Measurements from ENCODE around the gene COL5A3.
"Not testable (repeated sequence)": the region's sequence is repeated elsewhere in the genome, so short reads cannot be mapped to it uniquely, and the experiment has no call there.

Gene COL5A3

DNA sequence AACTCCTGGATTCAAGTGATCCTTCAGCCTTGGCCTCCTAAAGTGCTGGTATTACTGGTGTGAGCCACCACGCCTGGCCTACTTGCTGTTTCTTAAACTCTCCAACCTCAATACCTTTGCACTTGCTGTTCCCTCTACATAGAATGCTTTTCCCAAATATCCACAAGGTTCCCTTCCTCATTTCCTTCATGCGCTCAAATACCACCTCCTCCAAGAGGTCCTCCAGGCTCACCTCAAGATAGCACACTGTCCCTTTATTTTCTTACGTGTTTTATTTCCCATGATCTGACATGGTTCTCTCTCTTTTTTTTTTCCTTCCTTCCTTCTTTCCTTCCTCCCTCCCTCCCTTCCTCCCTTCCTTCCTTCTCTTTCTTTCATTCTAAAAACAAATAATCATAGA lies 16.4 kb upstream of the COL5A3 start:
- DNase-seq (ENCODE audit: insufficient read length) (no peak), FAIRE-seq (no peak)
- TF ChIP-seq TAF1 (IDR thresholded peaks at IDR 0.05; ENCODE audit: borderline replicate concordance, low read depth, low read length) = no peak
- TF ChIP-seq POLR2AphosphoS5 (IDR thresholded peaks at IDR 0.05; ENCODE audit: low read depth, low read length) = no peak
- TF ChIP-seq POLR2A (IDR thresholded peaks at IDR 0.05; ENCODE audit: low read depth, low read length) = no peak

DNA sequence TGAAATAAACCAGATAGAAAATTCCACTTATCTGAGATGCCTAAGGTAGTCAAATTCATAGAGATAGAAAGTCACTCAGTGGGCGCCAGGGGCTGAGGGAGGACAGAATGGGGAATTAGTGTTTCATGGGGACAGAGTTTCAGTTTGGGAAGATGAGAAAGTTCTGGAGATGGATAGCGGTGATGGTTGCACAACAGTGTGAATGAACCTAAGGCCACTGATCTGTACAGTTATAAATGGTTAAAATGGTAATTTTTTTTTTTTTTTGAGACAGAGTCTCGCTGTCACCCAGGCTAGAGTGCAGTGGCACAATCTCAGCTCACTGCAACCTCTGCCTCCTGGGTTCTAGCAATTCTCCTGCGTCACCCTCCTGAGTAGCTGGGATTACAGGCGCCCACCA lies 12.8 kb upstream of the COL5A3 start:
- DNase-seq (ENCODE audit: insufficient read length); FAIRE-seq: not testable (repeated sequence)

DNA sequence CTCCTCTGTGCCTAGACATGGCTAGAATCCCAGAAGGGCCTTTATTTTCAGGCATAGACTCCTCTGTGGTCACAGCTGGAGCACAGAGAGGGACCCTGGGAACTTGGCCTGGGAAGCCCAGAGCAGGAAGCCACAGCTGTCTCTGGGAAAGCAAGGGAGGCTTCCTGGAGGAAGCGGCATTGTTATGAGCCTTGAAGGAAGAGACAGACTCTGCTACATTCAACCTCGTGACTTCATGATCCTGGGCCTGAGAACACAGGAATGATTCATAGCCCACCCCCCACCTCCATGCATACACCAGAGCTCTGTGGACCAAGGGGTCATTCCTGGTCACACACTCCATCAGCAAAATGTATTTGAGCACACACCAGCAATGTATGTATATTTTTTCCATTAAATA lies 11.6 kb upstream of the COL5A3 start:
- DNase-seq (ENCODE audit: insufficient read length) (no peak), FAIRE-seq (no peak)
- no peak for TF ChIP-seq TAF1 (IDR thresholded peaks at IDR 0.05; ENCODE audit: borderline replicate concordance, low read depth, low read length)
- TF ChIP-seq POLR2A (IDR thresholded peaks at IDR 0.05; ENCODE audit: low read depth, low read length) = no peak
- no peak for TF ChIP-seq POLR2AphosphoS5 (IDR thresholded peaks at IDR 0.05; ENCODE audit: low read depth, low read length)

DNA sequence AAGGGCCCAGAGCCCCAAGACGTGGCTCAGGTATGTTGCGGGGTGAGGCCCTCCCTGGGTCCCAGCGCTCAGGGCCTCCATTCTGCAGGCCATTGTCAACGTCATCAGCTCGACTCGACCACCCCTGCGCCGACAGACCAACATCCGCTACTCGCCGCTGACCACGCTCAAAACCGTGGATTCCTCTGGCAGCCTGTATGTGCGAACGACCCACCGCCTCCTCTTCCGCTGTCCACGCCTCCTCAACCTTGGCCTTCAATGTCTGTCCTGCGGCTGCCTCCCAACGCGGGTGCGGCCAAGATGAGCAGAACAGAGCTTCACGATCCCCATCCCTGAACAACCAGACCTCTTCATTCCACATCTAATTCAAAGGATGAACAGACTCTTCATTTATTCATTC lies 11.1 kb upstream of the COL5A3 start:
- DNase-seq (ENCODE audit: insufficient read length) = no peak
- no peak for TF ChIP-seq POLR2A (IDR thresholded peaks at IDR 0.05; ENCODE audit: low read depth, low read length)
- TF ChIP-seq TAF1 (IDR thresholded peaks at IDR 0.05; ENCODE audit: borderline replicate concordance, low read depth, low read length) = no peak
- TF ChIP-seq POLR2AphosphoS5 (IDR thresholded peaks at IDR 0.05; ENCODE audit: low read depth, low read length) = no peak
- FAIRE-seq = no peak

DNA sequence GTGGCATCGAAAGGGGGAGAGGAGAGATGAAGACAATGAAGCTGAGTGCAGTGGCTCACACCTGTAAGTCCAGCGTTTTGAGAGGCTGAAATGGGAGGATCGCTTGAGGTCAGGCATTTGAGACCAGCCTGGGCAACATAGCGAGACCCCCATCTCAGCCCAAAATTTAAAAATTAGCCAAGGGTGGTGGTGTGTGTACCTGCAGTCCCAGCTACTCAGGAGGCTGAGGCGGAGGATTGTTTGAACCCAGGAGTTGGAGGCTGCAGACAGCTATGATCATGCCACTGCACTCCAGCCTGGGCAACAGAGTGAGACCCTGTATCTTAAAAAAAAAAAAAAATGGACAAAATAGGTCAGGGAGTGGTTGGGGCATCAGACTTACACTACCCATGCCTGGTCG lies 10.5 kb upstream of the COL5A3 start:
- FAIRE-seq = no peak
- no peak for TF ChIP-seq POLR2AphosphoS5 (IDR thresholded peaks at IDR 0.05; ENCODE audit: low read depth, low read length)
- TF ChIP-seq TAF1 (IDR thresholded peaks at IDR 0.05; ENCODE audit: borderline replicate concordance, low read depth, low read length) = no peak
- TF ChIP-seq POLR2A (IDR thresholded peaks at IDR 0.05; ENCODE audit: low read depth, low read length) = no peak
- DNase-seq (ENCODE audit: insufficient read length) = no peak

DNA sequence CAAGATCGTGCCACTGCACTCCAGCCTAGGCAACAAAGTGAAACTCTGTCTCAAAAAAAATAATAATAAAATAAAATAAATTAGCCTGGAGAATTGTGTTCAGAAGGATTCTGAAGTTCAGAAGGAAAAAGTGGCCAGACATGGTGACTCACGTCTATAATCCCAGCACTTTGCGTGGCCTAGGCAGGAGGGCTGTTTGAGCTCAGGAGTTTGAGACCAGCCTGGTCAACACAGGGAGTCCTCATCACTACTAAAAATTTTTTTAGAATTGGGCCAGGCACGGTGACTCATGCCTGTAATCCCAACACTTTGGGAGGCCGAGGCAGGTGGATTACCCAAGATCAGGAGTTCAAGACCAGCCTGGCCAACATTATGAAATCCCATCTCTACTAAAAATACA lies 8.9 kb upstream of the COL5A3 start:
- FAIRE-seq (no peak), DNase-seq (ENCODE audit: insufficient read length) (no peak)
- TF ChIP-seq POLR2A (IDR thresholded peaks at IDR 0.05; ENCODE audit: low read depth, low read length) (no peak), POLR2AphosphoS5 (IDR thresholded peaks at IDR 0.05; ENCODE audit: low read depth, low read length) (no peak), TAF1 (IDR thresholded peaks at IDR 0.05; ENCODE audit: borderline replicate concordance, low read depth, low read length) (no peak)

DNA sequence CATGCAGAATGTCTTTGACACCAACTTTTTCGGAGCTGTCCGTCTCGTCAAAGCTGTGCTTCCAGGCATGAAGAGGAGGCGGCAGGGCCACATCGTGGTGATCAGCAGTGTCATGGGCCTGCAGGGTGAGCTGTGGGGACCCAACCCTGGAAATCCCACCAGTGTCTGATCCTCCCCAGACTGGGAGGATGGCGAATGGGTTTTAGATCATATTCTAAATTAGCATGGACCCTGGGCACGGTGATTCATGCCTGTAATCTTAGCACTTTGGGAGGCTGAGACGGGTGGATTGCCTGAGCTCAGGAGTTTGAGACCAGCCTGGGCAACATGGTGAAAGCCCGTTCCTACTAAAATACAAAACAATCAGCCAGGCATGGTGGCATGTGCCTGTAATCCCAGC lies 8.5 kb upstream of the COL5A3 start:
- TF ChIP-seq TAF1 (IDR thresholded peaks at IDR 0.05; ENCODE audit: borderline replicate concordance, low read depth, low read length) (no peak), POLR2A (IDR thresholded peaks at IDR 0.05; ENCODE audit: low read depth, low read length) (no peak), POLR2AphosphoS5 (IDR thresholded peaks at IDR 0.05; ENCODE audit: low read depth, low read length) (no peak)
- FAIRE-seq = no peak

DNA sequence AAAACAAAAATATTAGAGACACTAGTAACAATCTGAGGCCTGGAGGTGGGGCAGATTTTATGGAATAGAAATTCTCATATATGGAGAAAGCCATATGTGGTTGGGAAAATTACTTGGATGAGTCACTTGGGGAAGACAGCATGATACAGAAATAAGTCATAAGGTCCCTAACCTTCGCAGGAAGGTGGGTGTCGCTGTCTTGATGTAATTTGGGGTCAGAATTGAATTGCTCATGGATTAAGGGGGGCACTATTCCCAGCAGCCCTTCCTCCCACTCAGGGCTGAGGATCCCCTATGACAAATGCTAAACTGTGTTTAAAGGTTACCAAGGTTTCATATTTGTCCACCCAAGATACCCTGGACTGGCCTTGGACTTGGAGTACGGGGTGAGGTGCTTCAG lies 8.0 kb upstream of the COL5A3 start:
- FAIRE-seq (no peak), DNase-seq (ENCODE audit: insufficient read length) (no peak)
- TF ChIP-seq TAF1 (IDR thresholded peaks at IDR 0.05; ENCODE audit: borderline replicate concordance, low read depth, low read length) = no peak
- no peak for TF ChIP-seq POLR2AphosphoS5 (IDR thresholded peaks at IDR 0.05; ENCODE audit: low read depth, low read length)
- TF ChIP-seq POLR2A (IDR thresholded peaks at IDR 0.05; ENCODE audit: low read depth, low read length) = no peak

More for the DNA sequence above, 8.5 kb upstream of the COL5A3 start:
- no peak for DNase-seq (ENCODE audit: insufficient read length)

DNA sequence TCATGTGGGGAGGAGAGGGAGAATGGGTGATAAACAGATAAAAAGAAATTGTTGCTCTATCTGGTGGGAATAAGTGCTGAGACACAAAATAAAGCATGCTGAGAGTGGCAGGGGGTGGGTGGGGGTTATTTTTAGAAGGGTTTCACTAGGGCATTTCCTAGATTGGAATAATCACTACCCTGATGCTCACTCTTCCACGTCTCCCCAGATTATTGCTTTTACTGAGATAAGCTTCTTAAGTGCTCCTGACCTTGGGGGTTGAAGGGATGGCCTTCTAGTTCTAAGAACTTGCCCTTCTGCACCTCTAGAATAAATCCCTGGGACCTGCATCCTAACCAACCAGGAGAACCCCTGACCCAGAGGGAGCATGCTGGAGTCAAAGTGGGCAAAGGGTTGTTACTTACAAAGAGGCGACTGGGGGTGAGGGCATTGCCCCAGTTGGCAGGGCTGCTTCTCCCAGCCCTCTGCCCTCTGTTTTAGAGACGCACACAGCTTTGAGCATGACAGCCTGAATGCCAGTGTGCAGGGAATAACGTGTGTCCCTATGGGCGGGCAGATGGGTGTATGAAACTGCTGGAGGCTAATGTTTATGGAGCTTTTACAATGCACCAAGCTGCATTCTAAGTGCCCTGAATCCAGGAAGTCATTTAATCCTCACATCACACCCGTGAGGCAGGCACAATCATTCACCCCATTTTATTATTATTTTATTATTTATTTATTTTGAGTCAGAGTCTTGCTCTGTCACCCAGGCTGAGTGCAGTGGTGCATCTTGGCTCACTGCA lies 3.7 kb upstream of the COL5A3 start:
- DNase-seq (ENCODE audit: insufficient read length) (no peak), FAIRE-seq (no peak)
- no peak for TF ChIP-seq TAF1 (IDR thresholded peaks at IDR 0.05; ENCODE audit: borderline replicate concordance, low read depth, low read length)
- no peak for TF ChIP-seq POLR2AphosphoS5 (IDR thresholded peaks at IDR 0.05; ENCODE audit: low read depth, low read length)
- TF ChIP-seq POLR2A (IDR thresholded peaks at IDR 0.05; ENCODE audit: low read depth, low read length) = no peak

DNA sequence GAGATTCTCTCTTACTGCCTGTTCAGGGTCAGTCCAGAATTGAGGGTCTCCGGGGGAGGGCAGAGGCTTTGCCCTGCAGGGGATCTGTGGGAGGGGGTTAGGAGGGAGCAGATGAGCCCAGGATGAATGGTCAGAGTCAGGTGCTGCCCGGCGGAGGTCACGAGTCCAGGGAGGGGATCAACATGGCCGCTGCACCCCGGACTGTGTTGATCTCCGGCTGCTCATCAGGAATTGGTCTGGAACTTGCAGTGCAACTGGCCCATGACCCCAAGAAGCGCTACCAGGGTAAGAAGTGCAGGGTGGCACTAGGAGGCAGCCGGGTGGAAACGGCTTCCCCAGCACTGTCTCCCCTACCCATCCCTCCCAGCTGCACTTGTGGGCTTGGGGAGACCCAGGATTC lies 3.0 kb upstream of the COL5A3 start, which contains the start of gene RDH8:
Gene RDH8, plus strand, starts transcription at position 168 of the 400 bp plus-strand sequence. Its CDS starts 15 bp downstream, at position 183.
- DNase-seq (ENCODE audit: insufficient read length) = no peak
- no peak for FAIRE-seq
- TF ChIP-seq POLR2AphosphoS5 (IDR thresholded peaks at IDR 0.05; ENCODE audit: low read depth, low read length) = no peak
- no peak for TF ChIP-seq POLR2A (IDR thresholded peaks at IDR 0.05; ENCODE audit: low read depth, low read length)
- no peak for TF ChIP-seq TAF1 (IDR thresholded peaks at IDR 0.05; ENCODE audit: borderline replicate concordance, low read depth, low read length)

DNA sequence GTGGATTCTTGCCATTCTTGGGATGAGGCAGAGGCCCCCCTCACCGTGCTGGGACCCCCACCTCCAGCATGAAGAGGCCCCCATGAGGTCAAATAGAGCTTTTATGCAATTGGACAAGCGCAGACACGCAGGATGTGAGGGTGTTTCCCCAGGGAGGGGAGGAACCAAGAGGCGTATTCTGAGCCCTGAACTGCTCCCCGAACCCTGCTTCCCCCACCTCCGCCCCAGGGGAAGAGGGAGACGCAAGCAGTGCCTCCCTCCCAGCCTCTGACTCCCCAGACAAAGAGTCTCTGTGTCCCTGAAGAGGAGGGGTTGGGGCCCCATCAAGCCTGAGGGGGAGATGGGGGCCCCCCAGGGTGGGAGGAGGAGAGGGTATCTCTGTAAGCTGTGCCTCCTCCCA lies 1.7 kb upstream of the COL5A3 start:
- FAIRE-seq (no peak), DNase-seq (ENCODE audit: insufficient read length) (no peak)
- no peak for TF ChIP-seq TAF1 (IDR thresholded peaks at IDR 0.05; ENCODE audit: borderline replicate concordance, low read depth, low read length)
- no peak for TF ChIP-seq POLR2A (IDR thresholded peaks at IDR 0.05; ENCODE audit: low read depth, low read length)
- no peak for TF ChIP-seq POLR2AphosphoS5 (IDR thresholded peaks at IDR 0.05; ENCODE audit: low read depth, low read length)

DNA sequence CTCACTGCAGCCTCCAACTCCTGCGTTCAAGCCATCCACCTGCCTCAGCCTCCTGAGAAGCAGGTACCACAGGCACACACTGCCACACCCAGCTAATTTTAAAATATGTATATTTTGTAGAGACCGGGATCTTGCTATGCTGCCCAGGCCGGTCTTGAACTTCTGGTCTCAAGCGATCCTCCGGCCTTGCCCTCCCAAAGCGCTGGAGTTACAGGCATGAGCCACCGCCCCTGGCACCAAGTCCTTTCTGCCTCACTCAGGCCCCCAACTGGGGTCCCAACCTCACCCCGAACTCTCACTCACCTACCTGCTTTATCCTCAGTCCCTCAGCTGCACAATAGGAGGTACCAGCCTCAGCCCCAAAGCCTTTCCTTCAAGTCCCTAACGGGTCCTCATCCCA lies 635 bp upstream of the COL5A3 start:
- TF ChIP-seq POLR2AphosphoS5 (IDR thresholded peaks at IDR 0.05; ENCODE audit: low read depth, low read length) (no peak), POLR2A (IDR thresholded peaks at IDR 0.05; ENCODE audit: low read depth, low read length) (no peak), TAF1 (IDR thresholded peaks at IDR 0.05; ENCODE audit: borderline replicate concordance, low read depth, low read length) (no peak)
- FAIRE-seq (no peak), DNase-seq (ENCODE audit: insufficient read length) (no peak)

All from GM12892 (cell line).